HG03439 (cell line): ENCODE measurements around the gene TRMT1.

Experiments used
- ATAC-seq: cut with Tn5 transposase; IDR thresholded peaks from one replicate; pipeline ENCODE4 v1.9.1; 2021; ENCODE audit warnings: mild to moderate bottlenecking, moderate library complexity; ENCODE audit not compliant: unreplicated experiment

Gene TRMT1

DNA sequence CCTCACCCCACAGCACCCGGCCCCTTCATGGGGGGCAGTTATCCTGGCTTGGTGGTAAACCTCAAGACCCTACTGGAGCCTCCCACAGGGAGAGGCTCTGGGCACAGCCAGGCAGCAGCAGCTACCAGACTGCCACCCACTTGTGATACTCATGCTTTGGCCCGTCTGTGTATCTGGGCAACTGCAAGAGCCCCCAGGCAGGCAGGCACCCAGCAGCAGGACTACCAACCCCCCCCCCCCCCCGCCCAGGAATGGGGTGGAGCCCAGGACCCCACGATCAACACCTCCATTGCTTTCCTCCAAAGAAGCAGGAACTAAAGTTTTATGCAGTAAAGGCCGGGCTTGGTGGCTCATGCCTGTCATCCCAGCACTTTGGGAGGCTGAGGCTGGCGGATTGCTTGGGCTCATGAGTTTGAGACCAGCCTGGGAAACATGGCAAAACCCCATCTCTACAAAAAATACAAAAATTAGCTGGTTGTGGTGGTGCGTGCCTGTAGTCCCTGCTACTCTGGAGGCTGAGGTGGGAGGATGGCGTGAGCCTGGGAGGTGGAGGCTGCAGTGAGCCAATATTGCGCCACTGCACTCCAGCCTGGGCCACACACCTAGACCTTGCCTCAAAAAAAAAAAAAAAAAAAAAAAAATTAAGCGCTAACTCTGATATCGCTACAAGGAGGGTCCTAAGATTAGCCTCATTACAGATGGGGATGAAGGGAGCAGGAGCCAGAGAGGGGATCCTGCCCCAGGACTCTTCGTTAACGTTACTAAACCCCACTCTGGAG is 12.8 kb downstream of the TRMT1 start:
- ATAC-seq: no peak

DNA sequence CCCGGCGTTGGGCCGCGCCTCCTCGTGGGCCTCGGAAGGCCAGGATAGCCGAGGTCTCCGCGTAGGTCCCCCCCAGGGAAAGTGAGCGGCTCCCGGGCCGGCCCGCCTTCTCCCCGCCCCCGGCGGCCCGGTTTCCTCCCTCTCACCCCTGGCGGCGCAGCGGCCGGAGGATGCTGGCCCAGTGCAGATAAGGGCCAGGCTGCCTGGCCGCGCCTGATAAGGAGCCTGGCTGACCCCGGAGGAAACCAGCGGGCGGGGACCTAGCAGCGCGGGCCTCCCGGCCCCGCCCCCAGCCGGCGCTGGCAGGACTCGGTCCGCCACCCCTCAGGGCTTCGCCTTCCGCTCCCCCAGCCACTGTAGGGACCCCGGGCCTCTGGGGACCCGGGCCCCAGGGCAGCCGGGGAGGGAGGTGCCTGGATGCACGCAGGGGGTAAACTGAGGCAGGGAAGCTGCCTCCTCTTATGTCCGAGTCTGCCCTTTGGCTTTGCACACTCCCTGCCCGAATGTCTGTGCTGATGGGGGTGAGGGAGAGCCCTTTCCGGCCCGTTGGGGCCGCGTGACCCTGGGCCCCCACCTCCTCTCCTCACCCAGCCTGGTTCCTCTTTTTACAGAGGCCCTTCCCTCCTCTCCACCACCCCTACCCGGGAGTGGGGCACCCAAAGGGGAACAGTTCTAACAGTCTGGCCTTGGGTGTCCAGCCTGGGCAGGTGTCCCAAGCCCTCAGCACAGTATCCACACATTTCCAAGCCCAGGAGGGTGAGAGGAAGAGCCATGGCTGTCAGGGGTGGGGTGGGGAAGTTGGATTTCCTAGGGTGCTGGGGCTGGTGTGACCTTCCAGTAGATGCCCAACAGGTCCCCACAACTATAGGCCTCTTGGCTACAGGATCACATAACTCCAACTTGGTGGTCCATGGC is 13.6 kb downstream of the TRMT1 start, which contains the start of gene LYL1:
TSS of gene LYL1 (minus strand) at position 193 of the 915 bp plus-strand sequence. CDS start 1,687 bp downstream, outside the sequence.
- peak; percentile 38 for ATAC-seq

DNA sequence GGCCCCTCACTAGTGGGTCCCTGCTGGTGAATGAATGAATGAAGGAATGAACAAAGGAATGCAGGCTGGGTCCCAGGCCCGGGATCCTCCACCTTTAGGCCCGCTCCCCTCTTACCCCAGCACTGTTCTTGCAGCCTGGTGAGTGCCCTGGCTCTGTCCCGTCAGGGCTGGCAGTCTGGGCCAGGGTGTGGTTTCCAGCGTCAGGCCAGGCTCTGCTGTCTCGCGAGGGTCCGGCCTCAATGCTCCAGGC is 14.2 kb downstream of the TRMT1 start:
- peak; percentile 1 for ATAC-seq

DNA sequence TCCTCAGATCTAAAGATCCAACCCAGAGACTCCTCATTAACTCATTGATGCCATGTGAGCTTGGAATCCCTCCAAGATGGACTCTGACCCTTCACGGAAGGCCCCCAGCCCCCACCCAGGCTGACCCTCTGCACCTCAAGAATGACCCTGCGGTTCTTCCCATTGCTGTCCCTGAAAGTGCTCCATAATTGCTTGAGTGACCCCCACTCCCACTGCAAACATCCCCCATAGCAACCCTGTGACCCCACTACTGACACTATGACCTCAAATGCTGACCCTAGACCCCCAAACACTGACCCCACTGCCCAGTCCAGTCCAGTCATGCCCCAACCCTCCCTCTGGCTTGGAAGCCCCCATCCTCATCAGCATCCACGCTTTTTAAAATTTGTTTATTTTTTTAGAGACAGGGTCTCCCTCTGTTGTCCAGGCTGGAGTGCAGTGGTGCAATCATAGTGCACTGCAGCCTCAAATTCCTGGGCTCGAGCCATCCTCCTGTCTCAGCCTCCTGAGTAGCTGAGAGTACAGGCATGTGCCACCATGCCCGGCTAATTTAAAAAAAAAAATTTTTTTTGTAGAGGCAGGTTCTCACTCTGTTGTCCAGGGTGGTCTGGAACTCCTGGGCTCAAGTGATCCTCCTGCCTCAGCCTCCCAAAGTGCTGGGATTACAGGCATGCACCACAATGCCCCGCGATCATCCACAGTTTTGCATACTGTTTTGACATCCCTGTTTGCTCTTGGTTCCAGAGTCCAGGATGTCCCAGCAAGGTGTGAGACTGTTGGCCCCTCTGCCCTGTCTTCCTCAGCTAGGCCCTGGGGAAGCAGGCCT is 14.7 kb downstream of the TRMT1 start:
- no peak for ATAC-seq

DNA sequence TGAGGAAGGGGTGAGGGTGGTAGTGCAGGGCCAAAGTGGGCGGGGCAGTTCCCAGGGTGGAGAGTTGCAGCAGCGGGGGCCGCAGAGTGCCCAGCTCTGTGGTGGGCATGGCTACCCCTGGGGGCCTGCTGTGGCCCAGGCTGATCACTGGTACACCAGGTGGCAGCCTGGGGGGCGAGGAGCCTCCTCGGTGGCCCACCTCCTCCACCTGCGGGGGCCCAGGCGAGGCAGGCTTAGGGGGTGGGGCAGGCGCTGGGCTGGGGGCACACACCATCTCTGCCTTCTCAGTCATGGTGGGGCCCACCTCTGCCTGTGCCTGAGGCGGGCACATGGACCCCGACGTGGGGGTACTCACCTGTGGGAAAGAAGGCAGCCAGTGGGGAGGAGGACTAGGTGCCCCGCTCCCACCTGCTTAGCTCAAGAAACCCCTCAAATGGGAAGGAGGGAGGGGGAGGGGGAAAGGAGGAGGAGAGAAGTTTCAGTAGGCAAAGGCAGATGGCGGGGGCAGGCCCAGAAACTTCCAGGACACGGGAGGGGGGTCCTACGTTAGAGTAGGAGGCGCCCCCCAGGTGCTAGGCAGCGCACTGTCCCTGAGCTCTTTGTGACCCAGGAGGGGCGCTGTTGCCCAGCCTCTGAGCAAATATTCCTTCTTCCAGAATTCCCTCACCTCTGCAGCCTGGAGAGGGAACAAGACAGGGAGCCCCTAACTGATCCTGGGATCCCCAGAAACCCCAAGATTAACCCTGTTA is 15.5 kb downstream of the TRMT1 start:
- ATAC-seq: no peak

DNA sequence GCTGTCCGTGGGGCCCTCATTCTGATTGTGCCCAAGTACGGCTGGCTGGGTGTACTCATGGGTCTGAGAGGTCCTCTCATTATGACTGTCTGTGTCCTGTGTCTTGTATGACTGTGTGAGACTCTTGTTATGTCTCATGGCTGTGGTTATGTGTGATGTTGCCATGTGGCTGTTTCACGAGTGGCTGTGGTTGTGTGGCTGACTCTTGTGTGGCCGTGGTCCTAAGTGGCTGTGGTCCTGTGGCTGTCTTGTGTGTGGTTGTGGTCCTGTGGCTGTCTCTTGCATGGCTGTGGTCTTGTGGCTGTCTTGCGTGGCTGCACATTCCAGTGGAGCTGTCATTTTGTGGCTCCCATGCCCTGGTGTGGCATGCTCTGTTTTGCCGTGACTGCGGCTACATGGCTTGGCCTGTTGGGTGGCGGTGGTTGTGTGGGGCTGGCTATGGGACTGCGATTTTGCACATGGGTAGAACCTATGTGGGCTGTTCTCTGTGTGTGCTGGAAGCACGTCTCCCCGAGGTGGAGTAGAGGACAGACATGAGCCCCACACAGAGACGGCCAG is 16.4 kb downstream of the TRMT1 start:
- no peak for ATAC-seq

DNA sequence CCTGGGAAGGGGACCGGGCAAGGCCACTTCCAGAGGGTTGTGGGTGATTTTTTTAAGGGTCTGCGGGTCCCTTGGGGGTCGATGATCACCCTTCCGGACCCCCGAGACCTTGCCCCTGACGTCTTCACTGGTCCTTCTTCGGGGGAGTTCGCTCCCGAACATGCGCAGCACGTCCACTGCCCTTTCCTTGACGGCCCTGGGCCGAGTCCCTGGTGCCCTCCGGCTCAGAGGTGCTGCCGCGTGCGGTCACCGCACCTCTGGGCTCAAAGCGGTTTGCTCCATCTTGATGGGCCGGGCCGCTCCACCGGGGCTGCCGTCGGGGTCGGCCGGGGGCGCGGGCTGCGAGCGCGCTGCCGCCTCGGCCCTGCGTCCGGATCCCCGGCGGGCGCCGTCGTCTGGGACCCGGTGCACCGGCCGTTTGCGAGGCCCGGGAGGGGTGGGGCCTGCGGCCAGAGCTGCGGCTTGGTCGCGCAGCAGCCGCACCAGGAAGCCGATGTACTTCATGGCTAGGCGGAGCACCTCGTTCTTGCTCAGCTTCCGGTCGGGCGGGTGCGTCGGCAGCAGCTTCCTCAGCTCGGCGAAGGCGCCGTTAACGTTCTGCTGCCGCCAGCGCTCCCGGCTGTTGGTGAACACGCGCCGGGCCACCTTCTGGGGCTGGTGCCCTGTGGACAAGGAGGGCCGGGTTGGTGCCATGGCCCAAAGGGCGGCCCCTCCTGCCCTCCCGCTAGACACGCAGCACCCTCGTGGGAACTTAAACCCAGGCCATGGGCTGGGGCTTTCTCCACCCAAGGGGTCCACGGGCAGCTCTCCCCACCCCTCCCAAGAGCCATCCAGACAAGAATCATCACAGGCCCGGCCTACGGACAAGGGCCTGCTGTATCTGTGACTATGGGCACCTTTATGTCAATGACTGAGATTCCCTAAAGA is 17.2 kb downstream of the TRMT1 start:
- ATAC-seq: no peak

DNA sequence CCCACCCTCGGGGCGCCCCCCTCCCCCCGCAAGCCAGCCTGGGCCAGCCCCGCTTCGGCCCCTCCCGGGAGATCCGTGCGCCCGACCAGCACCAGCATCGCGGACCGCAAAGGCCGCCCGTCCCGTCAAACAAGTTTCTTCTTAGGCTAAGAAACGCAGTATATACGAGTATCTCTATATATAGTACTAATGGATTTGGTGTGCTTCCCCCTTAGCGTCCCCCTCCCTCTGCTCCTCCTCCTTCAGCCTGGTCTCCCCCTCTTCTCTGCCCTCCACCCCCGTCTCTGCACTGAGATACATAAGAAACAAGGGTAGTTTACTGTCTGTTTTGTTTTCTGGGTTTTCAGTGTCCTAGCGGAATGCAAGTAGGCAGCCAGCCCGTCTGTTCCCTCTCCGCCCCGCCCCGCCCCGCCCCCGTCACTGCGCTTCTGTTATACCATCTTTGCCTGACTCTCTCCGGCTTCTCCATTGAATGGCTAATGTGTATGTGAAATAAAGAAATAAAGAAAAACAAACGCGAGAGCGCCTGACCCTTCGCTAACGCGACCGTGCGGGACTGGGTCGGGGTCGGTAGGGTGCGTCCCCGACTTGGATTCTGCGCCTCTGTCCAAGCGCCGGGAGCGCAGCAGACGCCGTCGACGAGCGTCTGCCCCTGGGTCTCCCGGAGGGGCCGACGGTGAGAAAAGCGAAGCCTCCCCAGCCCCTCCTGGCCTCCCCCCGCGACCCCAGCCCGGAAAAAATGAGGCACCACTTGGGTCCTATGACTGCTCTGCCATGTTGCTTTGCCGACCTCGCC is 18.1 kb downstream of the TRMT1 start:
- ATAC-seq: no peak

DNA sequence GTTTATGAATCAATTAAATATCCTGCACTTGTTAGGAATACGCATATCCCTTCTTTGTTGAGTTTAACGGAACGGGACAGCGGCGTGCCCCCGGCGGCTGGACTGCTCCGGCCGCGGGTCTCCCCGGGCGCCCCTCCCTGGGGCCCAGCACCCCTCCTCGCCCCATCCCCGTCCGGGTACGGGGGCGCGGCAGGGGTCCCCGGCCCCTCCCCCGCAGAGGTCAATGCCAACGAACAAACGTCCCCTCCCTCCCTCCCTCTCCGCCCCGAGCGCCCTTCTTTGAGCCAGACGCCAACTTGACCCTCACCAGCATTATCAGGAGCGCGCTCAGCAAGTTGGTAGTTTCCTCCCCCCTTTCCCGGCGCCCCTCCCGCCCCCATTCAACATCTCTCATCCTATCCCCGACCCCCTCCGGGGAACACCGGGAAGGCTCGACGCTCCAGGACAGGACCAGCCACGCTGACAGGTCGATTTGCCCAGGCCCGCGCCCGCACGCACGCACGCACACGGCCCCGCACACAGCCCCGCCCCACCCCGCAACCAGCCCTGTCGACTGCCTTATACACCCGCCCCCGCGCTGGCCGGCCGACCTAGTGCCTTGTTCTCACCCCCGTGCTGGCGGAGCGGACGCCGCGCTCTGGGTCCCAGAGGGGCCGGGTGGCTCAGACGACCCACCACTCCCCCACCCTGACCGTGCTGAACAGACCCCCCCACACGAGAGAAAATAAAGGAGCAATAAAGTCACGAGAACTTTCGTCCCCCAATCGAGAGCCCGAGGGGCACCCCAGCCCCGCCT is 18.9 kb downstream of the TRMT1 start:
- no peak for ATAC-seq

DNA sequence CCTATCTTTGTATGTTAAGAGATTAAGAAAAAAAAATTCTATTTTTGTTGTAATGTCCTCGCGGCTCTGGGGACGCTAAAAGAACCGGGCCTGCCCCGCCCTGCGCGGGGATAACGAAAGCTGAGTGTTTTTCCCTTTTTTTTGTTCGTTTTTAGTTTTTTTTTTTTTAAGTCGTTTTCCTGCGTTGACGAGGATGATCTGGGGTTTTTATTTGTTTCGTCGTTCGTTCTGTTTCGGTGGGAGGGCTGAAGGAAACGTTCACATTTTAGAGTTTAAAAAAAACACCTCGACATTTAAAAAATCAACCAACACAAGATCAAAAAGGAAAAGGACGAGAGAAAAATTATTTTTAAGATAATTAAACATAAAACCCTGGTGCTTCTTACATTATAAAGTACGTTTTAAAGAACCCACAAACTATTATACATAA is 19.5 kb downstream of the TRMT1 start:
- ATAC-seq: no peak

DNA sequence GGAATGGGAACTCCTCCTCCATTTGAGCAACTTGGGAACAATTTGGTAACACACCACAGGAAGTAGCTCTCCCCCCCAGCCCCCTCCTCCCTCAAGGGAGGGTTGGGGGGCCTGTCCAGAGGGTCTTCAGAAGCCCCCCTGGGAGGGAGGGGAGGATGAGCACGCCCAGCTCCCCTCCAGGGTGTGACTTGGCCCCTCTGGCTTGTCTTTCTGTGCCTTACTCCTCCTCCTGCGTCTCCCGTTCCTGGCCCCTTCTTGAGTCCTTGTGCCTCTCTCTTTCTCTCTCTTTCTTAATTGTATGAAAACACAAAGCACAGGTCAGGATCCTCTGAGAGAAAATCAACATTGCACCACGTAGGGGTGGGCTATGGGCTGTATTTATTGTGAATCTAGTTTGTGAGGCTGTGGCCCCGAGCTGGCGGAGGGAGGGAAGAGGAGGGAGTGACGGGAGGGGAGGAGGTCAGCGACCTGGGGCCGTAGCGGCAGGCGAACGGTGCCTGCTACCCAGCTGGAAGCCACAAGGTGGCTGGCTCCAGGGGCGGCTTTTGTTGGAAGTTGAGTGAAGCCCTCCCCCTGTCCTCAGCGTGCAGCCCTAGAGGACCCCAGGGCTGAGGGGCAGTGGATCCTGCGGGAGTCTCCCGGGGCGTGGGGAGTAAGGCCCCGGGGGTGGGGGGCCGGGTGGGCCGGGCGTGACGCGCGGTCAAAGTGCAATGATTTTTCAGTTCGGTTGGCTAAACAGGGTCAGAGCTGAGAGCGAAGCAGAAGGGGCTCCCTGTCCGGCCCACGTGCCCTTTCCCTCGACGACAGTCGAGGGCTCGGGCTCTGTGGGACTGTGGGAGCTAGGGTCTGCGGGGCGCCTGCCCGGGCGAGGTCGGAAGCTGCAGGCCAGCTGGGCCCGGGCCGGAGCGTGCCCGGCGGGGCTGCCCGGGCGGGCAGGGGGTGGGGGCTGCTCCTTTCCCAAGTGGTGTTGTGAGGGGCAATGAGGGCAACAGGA is 20.3 kb downstream of the TRMT1 start:
- no peak for ATAC-seq

DNA sequence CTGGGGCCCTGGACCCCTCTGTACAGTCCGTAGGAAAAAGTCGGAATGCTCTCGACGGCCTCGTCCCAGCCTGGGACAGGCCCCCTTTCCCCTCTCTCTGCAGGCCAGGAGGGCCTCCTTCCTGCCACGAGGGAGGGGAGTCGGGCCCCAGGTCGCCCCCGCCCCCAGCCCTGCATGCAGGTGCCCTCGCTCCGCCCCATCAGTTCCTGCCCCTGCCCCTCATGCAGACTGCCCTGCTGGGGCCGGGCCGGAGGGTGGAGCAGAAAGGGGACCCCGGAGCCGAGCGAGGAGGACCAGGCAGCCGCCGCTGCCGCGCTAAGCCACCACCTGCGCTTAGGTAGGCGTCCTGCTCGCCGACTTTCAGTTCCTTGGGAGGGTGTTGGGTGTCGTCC is 21.2 kb downstream of the TRMT1 start:
- no peak for ATAC-seq

DNA sequence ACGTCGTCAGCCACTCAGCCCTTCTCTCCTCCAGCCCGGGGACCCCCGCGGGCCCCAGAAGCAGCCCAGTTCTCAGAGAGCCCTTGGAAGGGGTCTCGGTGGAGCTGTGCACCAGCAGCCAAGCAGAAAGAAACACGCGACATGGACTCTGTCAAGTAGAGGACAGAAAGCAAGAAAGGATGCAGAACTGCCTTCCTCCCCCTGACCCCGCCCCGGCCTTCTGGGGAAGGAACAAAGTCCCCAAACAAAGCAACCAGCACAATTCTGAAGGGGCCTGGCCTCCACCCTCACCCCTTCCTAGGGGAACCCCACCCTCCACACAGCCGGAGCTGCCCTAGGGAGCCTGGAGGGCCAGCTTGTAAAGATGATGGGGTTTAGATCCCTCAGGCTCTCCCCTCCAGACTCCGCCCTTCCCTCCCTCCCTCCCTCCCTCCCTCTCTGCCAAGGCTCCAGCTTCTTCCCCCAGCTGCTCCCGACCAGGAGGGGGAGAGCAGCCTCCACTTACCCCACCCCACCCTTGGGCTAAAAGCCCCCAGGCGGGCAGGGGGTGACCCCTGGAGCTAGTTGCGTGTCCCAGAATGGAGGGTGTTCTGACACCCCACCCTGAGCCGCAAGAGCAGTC is 21.7 kb downstream of the TRMT1 start:
- no peak for ATAC-seq

DNA sequence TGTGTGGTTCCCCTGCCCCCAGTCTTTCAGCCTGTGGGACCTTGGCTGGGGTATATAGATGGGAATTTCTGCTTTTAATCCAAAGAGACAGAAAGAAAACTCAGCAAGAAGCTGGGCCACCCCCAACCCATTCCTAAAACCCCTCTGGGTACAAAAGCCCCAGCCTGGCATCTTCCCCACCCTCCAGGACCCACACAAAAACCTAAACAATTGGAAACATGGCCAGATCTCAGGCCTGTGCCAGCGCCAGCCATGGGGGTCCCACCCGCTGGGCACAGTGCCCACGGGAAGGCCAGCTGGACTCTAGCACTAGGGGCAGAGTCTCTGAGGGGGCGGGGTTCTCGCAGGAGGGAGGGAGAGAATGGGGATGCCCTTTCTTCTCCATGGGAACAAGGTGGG is 22.4 kb downstream of the TRMT1 start:
- no peak for ATAC-seq

DNA sequence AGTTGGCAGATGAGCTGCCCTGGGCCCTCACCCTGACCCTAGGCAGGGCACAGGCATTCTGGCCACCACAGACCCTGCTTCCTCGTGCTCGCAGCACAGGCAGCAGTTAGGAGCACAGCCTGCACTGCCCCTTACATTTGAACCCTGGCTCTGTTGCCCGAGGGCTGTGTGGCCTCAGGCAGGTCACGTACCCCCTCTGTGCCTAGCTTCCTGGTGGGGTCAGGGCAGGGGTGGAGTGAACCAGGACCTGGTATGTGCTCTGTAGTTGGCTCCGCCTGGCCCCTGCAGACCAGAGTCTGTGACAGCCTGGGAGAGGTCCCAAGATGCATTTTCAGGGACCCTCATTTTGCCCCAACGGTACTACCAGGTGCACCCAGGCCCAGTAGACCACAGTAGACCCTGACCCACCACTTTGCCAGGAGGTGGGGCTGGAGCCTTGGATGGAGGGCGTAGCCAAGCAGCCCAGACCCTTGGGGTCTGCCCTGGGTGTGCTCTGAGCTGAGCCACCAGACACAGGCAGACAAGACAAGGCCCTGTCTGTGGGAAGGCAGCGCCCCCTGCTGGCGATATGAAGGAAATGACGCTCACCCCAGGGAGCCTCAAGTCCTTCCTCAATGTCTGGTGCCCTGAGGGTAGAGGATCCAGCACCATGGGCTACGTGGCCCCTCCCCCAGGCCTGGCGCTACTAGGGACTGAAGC is 23.0 kb downstream of the TRMT1 start:
- no peak for ATAC-seq
